Measurements from ENCODE around the gene NFATC2IP. TPM values are rescaled to one million over a fixed set of nuclear protein-coding genes. Genes with fewer than 3 reads are reported as not detected.

NFATC2IP gene
- total and polyA plus RNA-seq, 10 of the 15 experiments (the other 5 are each of a cell fraction or from before 2014, with no cell fraction given), result 12.2 to 93.9 (median 46.9) TPM

GRCh38 chr16:28986492-28986891, 35.8 kb downstream of the NFATC2IP start:
- WGBS (ENCODE audit: insufficient coverage, insufficient replicate concordance, low lambda C conversion rate, missing lambda C conversion rate), result 86% methylated on average over 13 of the region's 13 CpGs
- H3K4me3 ChIP-seq, result no peak overlapping the region
- ChIA-PET CTCF (interaction anchor here (0.9 to 3.0 kb wide), 3 partner anchors 9 to 15 kb away, joined by 3 to 18 read pairs (median 3); partner anchors contain the start of gene SPNS1), RAD21 (ENCODE audit: unreplicated experiment) (no interaction called here), POLR2A (no interaction called here), SMC1A (ENCODE audit: uncharacterized antibody, unreplicated experiment) (no interaction called here)
- no peak for DNase-seq (ENCODE audit: low read depth, low spot score)
- no peaks in the 10 kb centered on the region for H4K20me1 ChIP-seq (ENCODE audit: control insufficient read depth, insufficient read depth)
- H3K4me2 ChIP-seq (ENCODE audit: control insufficient read depth, insufficient read depth), result no peak overlapping the region
- H3K27me3 ChIP-seq (replicated peaks in 1 of 2; ENCODE audit: control insufficient read depth in 2 of 2, insufficient read depth in 2 of 2, low read length in 1 of 2), result no peaks in the 10 kb centered on the region
- ATAC-seq, result no peak
- no peak for TF ChIP-seq BCL11A (IDR thresholded peaks at IDR 0.05; ENCODE audit: low read depth, low read length)
- TF ChIP-seq TAF1 (IDR thresholded peaks at IDR 0.05; ENCODE audit: borderline replicate concordance, low read depth, low read length), result no peak
- TF ChIP-seq KDM1A (IDR thresholded peaks at IDR 0.05; ENCODE audit: borderline replicate concordance), result no peak
- TF ChIP-seq BCLAF1 (IDR thresholded peaks at IDR 0.05), result no peak
- TF ChIP-seq YY1 (IDR thresholded peaks at IDR 0.05; ENCODE audit: low read depth, low read length), result no peak
- TF ChIP-seq SMAD1 (IDR thresholded peaks at IDR 0.05; ENCODE audit: low read depth, partially characterized antibody), result no peak
- TF ChIP-seq KAT2A (conservative IDR thresholded peaks at IDR 0.05; ENCODE audit: control insufficient read depth, low read depth, low read length), result no peak
- TF ChIP-seq IKZF1 (conservative IDR thresholded peaks at IDR 0.05), result no peak
- no peak for TF ChIP-seq ETV6 (conservative IDR thresholded peaks at IDR 0.05 in 1 of 2, IDR thresholded peaks at IDR 0.05 in 1 of 2; ENCODE audit: borderline replicate concordance in 1 of 2, low read depth in 1 of 2)
- no peak for TF ChIP-seq SRF (IDR thresholded peaks at IDR 0.05; ENCODE audit: low read depth in 2 of 2, low read length in 2 of 2)
- no peak for TF ChIP-seq SKIL (IDR thresholded peaks at IDR 0.05; ENCODE audit: low read depth, poor library complexity, severe bottlenecking)
- intact Hi-C loops (cut with micrococcal nuclease; ENCODE audit: unreplicated experiment) (no loop called here), in situ Hi-C loops (cut with MboI) (no loop called here)
- H3K27ac ChIP-seq (ENCODE audit: control insufficient read depth, insufficient read depth), result no peak overlapping the region
- no TSS peak for BruUV-seq (replicated peaks)
- H3K36me3 ChIP-seq (ENCODE audit: control insufficient read depth in 2 of 2, insufficient read depth in 2 of 2, low read length in 1 of 2), result peaks cover 0 to 10% of the 10 kb centered on the region in 2 experiments; a peak in 3 of 4 replicates
- H3K9me3 ChIP-seq (replicated peaks; ENCODE audit: control insufficient read depth, insufficient read depth, low read length), result no peaks in the 10 kb centered on the region; the same call in 2 of the 3 replicates
- no peak for FAIRE-seq
- peaks cover 12% of the 10 kb centered on the region for H3K4me1 ChIP-seq (ENCODE audit: control insufficient read depth, insufficient read depth, low read length)
- no peak overlapping the region for H2AFZ ChIP-seq (ENCODE audit: control insufficient read depth, low read depth, low read length)
- H3K79me2 ChIP-seq (ENCODE audit: control insufficient read depth, insufficient read depth, low read length), result no peaks in the 10 kb centered on the region
- H3K9ac ChIP-seq (ENCODE audit: control insufficient read depth, insufficient read depth, low read length), result no peak overlapping the region
